Measurements from ENCODE around the gene CEP63. TPM values are rescaled to one million over a fixed set of nuclear protein-coding genes. Genes with fewer than 3 reads are reported as not detected.

CEP63 gene
- total and polyA plus RNA-seq, 2 of the 8 experiments (the other 6 are each of a cell fraction or from before 2014, with no cell fraction given): 5.3 to 18.2 TPM

DNA sequence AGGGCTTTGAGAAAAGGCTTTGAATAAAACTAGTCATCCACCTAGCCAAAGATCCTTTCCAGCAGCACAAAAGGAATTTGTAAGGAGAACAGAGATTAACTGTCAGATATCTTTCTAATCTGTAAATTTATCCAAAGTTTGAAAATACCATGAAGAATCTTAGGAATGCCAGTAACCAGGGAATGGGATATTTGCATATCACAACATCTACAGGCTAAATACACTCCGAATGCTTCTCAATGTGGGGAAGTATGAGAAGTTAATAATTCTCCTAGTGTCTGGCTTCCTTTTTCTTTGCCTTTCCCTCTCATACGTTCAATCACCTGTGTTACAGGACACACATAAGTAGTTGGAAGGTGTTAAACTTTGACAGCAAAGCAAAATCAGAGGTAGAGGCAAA, 7.9 kb upstream of the CEP63 start:
- H3K27ac ChIP-seq (ENCODE audit: low read depth, low read length): no peak overlapping the region
- no peak overlapping the region for H2BK12ac ChIP-seq (ENCODE audit: low read depth, low read length)
- no peak overlapping the region for H3K4me2 ChIP-seq (ENCODE audit: insufficient read depth in 1 of 2, low read depth in 2 of 2, low read length in 2 of 2)
- no peak overlapping the region for H3K14ac ChIP-seq (ENCODE audit: insufficient read length)
- no peaks in the 10 kb centered on the region for H3K79me2 ChIP-seq (ENCODE audit: control insufficient read depth in 1 of 2, insufficient read depth in 2 of 2, low read length in 2 of 2)
- no peak overlapping the region for H3K56ac ChIP-seq (replicated peaks; ENCODE audit: insufficient read length, low read depth, low read length)
- H2BK15ac ChIP-seq (ENCODE audit: low read length): no peak overlapping the region
- no peak overlapping the region for H4K5ac ChIP-seq (ENCODE audit: insufficient read length, low read depth, low read length)
- H2AFZ ChIP-seq (ENCODE audit: low read length): no peak overlapping the region
- H3K23ac ChIP-seq (ENCODE audit: insufficient read length): no peak overlapping the region
- peaks cover 13 to 52% (median 36%) of the 10 kb centered on the region in 4 experiments for H3K36me3 ChIP-seq (ENCODE audit: control insufficient read depth in 2 of 4, insufficient read depth in 4 of 4, low read length in 3 of 4)
- H4K20me1 ChIP-seq (replicated peaks in 1 of 2; ENCODE audit: control insufficient read depth in 1 of 2, insufficient read depth in 2 of 2, low read length in 2 of 2): peaks cover 0 to 2% of the 10 kb centered on the region in 2 experiments
- no peak overlapping the region for H3K4ac ChIP-seq (replicated peaks; ENCODE audit: insufficient read length, low read depth, low read length)
- no peaks in the 10 kb centered on the region for H3K23me2 ChIP-seq (ENCODE audit: low read depth, low read length)
- no peak overlapping the region for H2BK120ac ChIP-seq (replicated peaks; ENCODE audit: low read depth, low read length)
- H3K9ac ChIP-seq (replicated peaks in 1 of 4; ENCODE audit: extremely low read depth in 1 of 4, low read depth in 3 of 4, low read length in 3 of 4): no peak overlapping the region
- DNase-seq (ENCODE audit: low read depth in 1 of 2, low spot score in 2 of 2): no peak
- no peak overlapping the region for H3K4me3 ChIP-seq (ENCODE audit: extremely low read depth in 1 of 4, insufficient read depth in 2 of 4, low read depth in 3 of 4, low read length in 4 of 4)
- H3K4me1 ChIP-seq (replicated peaks in 1 of 4; ENCODE audit: control insufficient read depth in 3 of 4, insufficient read depth in 4 of 4, low read length in 3 of 4): peaks cover 0 to 3% (median 1%) of the 10 kb centered on the region in 4 experiments; a peak in 3 of 7 replicates
- no peak overlapping the region for H2AK5ac ChIP-seq (ENCODE audit: low read depth, low read length)
- WGBS, 2 experiments (ENCODE audit: extremely low coverage in 1 of 2, insufficient coverage in 1 of 2, insufficient read length in 1 of 2, insufficient replicate concordance in 2 of 2, low coverage in 1 of 2, low lambda C conversion rate in 2 of 2, missing lambda C conversion rate in 1 of 2): 81% methylated on average over 2 of the region's 2 CpGs; no CpG with 5 or more reads in 1 of the 2 experiments
- no peaks in the 10 kb centered on the region for H3K9me3 ChIP-seq (ENCODE audit: insufficient read depth in 2 of 2, low read depth in 1 of 2, low read length in 1 of 2)
- FAIRE-seq: no peak
- POLR2A ChIA-PET (ENCODE audit: partially characterized antibody): interaction anchor here (1.0 to 4.7 kb wide), 7 partner anchors 104 to 165 kb away, joined by 3 to 24 read pairs (median 7); partner anchors contain the start of gene AMOTL2
- H3K18ac ChIP-seq (ENCODE audit: extremely low read depth, low read length): no peak overlapping the region
- no peak overlapping the region for H2BK5ac ChIP-seq (ENCODE audit: low read depth, low read length)
- no peak overlapping the region for H4K8ac ChIP-seq (ENCODE audit: extremely low read depth, insufficient read depth, low read length)
- no peak overlapping the region for H2BK20ac ChIP-seq (ENCODE audit: low read length)
- no peaks in the 10 kb centered on the region for H3K27me3 ChIP-seq (replicated peaks in 1 of 4; ENCODE audit: control insufficient read depth in 3 of 4, extremely low read depth in 1 of 4, insufficient read depth in 3 of 4, low read length in 3 of 4)
- no peaks in the 10 kb centered on the region for H3K79me1 ChIP-seq (ENCODE audit: low read depth, low read length)
- CTCF ChIA-PET (ENCODE audit: partially characterized antibody): interaction anchor here (0.8 to 11.3 kb wide), 11 partner anchors 8 to 179 kb away, joined by 3 to 138 read pairs (median 5); no protein-coding TSS in a partner anchor
- no peak overlapping the region for H4K91ac ChIP-seq (replicated peaks; ENCODE audit: insufficient read length, low read length)
- TF ChIP-seq TBP (IDR thresholded peaks at IDR 0.05; ENCODE audit: low read depth, low read length): no peak
- no peak for TF ChIP-seq SAP30 (IDR thresholded peaks at IDR 0.05; ENCODE audit: insufficient read depth, insufficient replicate concordance, low read length)
- no peak for TF ChIP-seq TAF7 (optimal IDR thresholded peaks at IDR 0.05; ENCODE audit: borderline replicate concordance, low read depth, low read length)

All from H1 (cell line).